Left lobe of liver (tissue), 2 donors: ENCODE measurements around the gene TLE3. TPM values are rescaled to one million over a fixed set of nuclear protein-coding genes. Genes with fewer than 3 reads are reported as not detected.
"Not testable (repeated sequence)": the region's sequence is repeated elsewhere in the genome, so short reads cannot be mapped to it uniquely, and the experiment has no call there.

Source experiments
- ATAC-seq: fragments of 200-7000 bp; cut with Tn5 transposase; one replicate; pipeline ENCODE4 v1.9.1; 2020; ENCODE audit warnings: mild to moderate bottlenecking, moderate library complexity
- DNase-seq: peaks from one replicate; pipeline ENCODE4 v3.0.0-alpha.2; 2020; ENCODE audit warnings: low spot score
- total RNA-seq: library from RNA; stranded (reverse); gene quantifications from one replicate; pipeline ENCODE4 v1.2.1, GENCODE V29; 2021
- donor health status: DM: no; HTN: no; CAD: no; lungs with moderate emphysema.
- donor health status: DM: no; HTN: yes; CAD: no.

TLE3 gene
- total RNA-seq, 1 donor from 2014 or later = 7.0 TPM

- no peak for DNase-seq
- peak; percentile 63 for ATAC-seq
These were observed 29.6 kb upstream of the TLE3 start for GRCh38 chr15:70127288-70127746.

DNA sequence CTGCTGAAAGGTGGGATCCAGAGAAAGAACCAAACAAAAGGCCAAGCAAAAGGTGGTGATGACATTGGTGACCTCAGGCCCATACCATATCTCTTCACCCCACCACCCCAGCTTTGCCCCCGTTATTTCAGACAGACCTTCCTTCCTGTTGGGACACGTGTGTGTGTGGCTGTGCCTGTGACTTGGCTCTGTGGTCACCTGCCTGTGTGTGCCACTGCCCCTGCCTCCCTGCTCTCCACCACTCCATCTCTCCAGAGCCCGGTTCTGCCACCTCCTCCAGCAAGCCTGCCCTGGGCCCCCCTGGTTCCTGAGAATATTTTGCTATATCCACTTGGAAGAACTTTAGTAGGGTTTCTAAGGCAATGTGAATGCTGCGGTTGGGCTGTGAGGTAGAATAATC lies 28.6 kb upstream of the TLE3 start:
- DNase-seq = no peak
- ATAC-seq = no peak

GRCh38 chr15:70125605-70126004 lies 27.9 kb upstream of the TLE3 start:
- DNase-seq = no peak
- ATAC-seq = no peak

DNA sequence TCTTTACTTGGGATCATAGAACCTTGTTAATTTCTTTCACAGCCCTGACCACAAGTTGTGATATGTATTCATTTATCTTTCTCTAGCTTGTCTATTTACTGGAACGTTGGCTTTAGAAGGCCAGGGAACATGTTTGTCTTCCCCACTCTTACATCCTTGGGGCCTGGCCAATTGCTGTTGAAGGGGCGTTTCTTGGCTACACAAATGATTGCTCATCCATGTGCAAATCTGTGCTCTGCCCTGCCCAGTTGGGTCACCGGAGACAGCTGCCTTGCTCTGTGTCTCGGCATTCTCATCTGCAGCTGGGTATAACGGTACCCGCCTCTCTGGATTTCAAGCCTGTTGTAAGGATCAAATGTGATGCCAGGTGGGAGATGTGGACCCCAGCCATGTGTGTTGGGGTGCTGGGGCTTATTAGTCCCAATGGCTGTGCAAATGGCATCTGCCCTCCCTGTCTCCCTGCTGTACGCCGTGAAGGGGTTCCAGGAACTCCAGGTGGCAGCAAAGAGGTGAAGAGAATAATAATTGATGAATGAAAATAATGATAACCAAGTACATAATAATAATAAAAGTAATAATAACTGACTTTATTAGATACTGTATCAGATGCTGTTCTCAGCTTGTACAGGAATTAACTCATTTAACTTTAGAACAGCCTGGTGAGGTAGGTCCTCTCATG lies 24.0 kb upstream of the TLE3 start:
- ATAC-seq = peak; percentile 85
- DNase-seq = peak; percentile 89

- no peak for DNase-seq
- peak; percentile 8 for ATAC-seq
These were observed 23.4 kb upstream of the TLE3 start for GRCh38 chr15:70120958-70121623.

DNA sequence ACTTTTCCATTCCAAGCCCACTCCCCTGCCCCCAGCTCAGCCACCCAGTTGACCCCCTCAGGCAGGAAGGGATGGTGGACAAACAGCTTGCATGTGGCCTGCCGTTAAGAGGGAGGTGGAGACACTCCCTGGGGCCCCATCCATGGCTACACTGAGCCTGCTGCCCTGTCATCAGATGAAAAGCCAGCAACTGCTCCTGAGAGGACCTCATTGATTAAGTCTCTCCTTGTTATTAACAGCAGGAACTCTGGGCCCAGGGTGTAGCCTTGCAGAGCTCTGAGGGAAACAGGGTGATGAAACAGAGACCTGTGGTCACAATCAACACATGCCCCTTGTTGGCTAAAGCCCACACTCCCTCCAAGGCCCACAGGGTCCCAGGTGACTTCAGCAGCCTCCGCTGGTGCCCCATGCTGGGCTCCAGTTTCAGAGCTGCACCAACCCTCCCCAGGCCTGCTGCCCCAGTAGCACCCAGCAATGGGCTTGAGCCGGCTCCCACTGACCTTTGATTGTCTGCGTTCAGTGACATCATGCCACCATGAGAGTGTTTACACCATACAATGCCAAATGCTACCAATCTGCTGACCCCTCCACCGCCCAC lies 22.3 kb upstream of the TLE3 start:
- DNase-seq (no peak), ATAC-seq (peak; percentile 45)

- ATAC-seq (no peak), DNase-seq (no peak)
These were observed 20.9 kb upstream of the TLE3 start for GRCh38 chr15:70118599-70118998.

DNA sequence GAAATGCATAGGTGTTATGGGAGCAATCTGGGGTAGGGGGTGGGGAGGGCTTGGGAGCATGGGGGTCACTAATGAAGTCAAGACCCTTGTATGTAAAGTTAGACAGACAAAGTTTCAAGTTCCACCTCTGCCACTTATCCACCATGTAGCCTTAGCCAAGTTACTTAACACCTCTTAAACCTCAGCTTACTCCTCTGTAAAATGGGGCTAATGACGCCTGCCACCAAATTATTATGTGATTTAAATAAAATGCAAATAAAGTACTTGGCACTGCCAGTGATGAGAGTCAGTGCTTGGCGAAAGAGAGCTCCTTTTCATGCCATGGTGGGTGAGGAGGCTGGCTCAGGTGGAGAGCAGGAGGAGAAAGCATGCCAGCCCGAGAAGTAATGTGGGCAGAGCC lies 18.6 kb upstream of the TLE3 start:
- ATAC-seq (no peak), DNase-seq (no peak)

DNA sequence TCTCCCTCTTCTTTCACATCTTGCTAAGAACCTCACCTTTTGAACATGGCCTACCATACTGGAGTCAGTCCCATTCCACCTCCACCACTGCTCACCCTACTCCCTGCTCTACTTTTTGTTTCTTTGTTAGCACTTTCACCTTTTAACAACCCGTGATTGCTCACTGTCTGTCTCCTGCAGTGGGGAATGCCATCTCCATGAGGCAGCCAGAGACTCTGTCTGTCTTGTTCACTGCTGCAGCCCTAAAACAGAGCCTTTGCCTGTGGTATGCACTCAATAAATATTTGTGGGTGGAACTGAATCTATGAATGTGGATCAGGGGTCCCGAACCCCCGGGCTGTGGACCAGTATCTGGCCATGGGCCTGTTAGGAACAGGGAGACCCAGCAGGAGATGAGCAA lies 16.5 kb upstream of the TLE3 start:
- DNase-seq = no peak
- ATAC-seq = no peak

GRCh38 chr15:70113304-70113700 lies 15.6 kb upstream of the TLE3 start:
- ATAC-seq (peak; percentile 40), DNase-seq (no peak)

DNA sequence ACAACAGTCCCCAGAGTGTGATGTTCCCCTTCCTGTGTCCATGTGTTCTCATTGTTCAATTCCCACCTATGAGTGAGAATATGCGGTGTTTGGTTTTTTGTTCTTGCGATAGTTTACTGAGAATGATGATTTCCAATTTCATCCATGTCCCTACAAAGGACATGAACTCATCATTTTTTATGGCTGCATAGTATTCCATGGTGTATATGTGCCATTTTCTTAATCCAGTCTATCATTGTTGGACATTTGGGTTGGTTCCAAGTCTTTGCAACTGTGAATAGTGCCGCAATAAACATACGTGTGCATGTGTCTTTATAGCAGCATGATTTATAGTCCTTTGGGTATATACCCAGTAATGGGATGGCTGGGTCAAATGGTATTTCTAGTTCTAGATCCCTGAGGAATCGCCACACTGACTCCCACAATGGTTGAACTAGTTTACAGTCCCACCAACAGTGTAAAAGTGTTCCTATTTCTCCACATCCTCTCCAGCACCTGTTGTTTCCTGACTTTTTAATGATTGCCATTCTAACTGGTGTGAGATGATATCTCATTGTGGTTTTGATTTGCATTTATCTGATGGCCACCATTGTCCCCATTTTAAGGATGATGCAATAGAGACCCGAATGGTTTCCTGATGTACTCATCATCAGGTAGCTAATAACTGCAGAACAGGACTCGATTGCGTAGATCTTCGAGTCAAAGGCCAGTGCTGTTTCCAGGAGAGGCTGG lies 15.0 kb upstream of the TLE3 start:
- not testable (repeated sequence) for ATAC-seq, DNase-seq

- ATAC-seq (no peak), DNase-seq (no peak)
These were observed 14.3 kb upstream of the TLE3 start for GRCh38 chr15:70112074-70112395.

- DNase-seq (peak; percentile 73), ATAC-seq (peak; percentile 93)
These were observed 13.7 kb upstream of the TLE3 start for GRCh38 chr15:70111203-70112073.

DNA sequence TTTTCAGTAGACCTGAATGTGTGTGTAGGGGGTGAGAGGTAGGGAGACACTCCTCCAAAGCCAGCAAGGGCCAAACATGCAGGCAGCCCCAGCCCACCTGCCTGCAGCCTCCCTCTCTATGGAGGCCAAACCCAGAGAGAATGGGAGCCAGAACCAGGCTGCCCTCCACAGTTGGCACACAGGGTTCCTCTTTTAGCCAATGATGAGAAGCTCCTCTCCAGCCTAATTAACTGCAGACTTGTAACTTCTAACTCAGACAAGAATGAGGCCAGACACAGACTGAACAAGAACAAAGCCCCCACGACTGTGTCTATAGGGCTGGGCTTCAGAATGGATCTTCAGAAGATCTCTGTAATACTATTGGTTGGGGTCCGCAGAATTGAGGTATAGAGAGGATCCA lies 12.3 kb upstream of the TLE3 start:
- DNase-seq (no peak), ATAC-seq (no peak)

DNA sequence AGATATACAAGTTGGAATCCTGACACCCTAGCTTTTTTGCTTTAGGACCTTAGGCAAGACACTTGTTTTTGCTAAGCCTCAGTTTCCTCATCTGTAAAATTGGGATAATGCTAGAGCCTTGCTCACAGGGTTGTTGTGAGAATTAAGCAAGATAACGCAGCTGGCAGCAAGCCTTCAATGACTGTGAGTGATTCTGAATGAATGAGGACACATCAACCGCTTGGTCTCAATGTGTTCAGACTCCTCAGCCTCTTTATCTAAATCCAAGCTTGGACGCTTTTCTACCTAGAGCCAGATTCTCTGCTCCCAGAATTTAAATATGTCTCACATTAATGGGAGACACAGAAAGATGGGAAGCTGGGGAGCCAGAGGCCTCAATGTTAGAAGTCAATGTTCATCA lies 11.8 kb upstream of the TLE3 start:
- DNase-seq = no peak
- ATAC-seq = no peak

GRCh38 chr15:70103880-70104626 lies 6.3 kb upstream of the TLE3 start:
- peak; percentile 73 for DNase-seq
- ATAC-seq = peak; percentile 49

GRCh38 chr15:70102827-70103226 lies 5.1 kb upstream of the TLE3 start:
- DNase-seq (no peak), ATAC-seq (no peak)

DNA sequence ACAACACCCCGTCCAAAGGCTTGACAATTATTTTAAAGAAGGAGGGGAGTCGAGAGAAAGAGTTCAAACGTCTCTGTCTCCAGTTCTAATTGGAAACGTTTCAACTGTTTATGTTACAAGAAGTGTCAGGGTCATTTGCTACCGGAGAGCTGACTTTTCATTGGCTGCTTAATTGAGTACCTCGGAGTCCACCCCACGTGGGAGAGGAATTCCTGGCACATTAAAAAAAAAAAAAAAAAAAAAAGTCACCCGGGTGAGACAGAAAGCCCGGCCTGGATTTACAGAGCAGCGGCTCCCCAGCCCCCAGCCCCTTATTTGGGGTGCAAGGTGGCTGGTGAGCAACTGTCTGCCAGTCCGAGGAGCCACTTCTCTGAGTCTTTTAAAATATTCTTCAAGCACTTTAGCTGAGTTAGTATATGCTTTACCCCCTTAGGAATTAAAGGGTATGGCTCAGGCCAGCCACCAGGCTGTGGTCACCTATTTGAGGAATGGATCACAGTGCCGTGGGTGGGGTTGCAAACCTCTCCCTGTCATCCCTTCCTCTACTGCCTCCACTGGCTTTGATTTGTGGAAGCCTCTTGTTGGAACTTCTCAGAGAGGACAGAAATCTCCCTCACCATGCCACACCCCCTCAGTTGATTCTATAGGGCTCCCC lies 3.9 kb upstream of the TLE3 start:
- DNase-seq = peak; percentile 72
- ATAC-seq = no peak
